Testis (tissue), 2 donors: ENCODE measurements around the gene ATP1A1.

Experiments used
- POLR2A ChIP-seq: fragments of 450-650 bp; IDR thresholded peaks from one replicate; pipeline ENCODE4 v1.6.1; 2017; ENCODE audit warnings: antibody characterized with exemption, mild to moderate bottlenecking, moderate library complexity
- TF ChIP-seq, protein P1 (sequence below), 3 experiments: fragments of 450-650 bp in 2 of 3; fragments of 200-600 bp in 1 of 3; sonication (generic) in 1 of 3; IDR thresholded peaks; one replicate each; pipeline ENCODE4 v1.5.1; 2016 to 2019; ENCODE audit warnings: antibody characterized with exemption in 3 of 3, mild to moderate bottlenecking in 2 of 3, moderate library complexity in 1 of 3

DNA sequence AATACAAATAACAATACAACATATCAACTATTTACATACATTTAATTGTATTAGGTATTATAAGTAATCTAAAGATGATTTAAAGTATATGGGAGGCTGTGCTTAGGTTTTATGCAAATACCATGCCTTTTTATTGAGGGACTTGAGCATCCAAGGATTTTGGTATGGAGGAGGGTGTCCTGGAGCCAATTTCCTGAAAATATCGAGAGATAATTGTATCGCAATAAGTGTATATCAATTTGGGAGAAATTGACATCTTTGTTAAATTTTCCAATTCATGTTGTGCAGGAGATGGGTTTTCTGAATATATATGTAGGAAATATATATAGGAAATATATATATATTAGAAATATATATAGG lies 63.5 kb downstream of the ATP1A1 start:
- TF ChIP-seq, protein P1, sequence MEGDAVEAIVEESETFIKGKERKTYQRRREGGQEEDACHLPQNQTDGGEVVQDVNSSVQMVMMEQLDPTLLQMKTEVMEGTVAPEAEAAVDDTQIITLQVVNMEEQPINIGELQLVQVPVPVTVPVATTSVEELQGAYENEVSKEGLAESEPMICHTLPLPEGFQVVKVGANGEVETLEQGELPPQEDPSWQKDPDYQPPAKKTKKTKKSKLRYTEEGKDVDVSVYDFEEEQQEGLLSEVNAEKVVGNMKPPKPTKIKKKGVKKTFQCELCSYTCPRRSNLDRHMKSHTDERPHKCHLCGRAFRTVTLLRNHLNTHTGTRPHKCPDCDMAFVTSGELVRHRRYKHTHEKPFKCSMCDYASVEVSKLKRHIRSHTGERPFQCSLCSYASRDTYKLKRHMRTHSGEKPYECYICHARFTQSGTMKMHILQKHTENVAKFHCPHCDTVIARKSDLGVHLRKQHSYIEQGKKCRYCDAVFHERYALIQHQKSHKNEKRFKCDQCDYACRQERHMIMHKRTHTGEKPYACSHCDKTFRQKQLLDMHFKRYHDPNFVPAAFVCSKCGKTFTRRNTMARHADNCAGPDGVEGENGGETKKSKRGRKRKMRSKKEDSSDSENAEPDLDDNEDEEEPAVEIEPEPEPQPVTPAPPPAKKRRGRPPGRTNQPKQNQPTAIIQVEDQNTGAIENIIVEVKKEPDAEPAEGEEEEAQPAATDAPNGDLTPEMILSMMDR (IDR thresholded peaks at IDR 0.05), result no peak
- TF ChIP-seq POLR2A, result no peak
